Fibroblast of the conjunctiva (primary cell): ENCODE data around the gene SPOCK1.

ENCODE experiments used
- DNase-seq: peaks from one replicate; pipeline ENCODE4 v3.0.0-alpha.2; 2010; ENCODE audit warnings: low read depth

The SPOCK1 gene

GRCh38 chr5:137070521-137070920 lies 428.6 kb downstream of the SPOCK1 start:
- no peak for DNase-seq

GRCh38 chr5:137069358-137069757 lies 429.8 kb downstream of the SPOCK1 start:
- no peak for DNase-seq

GRCh38 chr5:137061382-137061781 lies 437.7 kb downstream of the SPOCK1 start:
- DNase-seq, result no peak

- no peak for DNase-seq
These were observed 441.0 kb downstream of the SPOCK1 start for GRCh38 chr5:137058089-137058488.

- DNase-seq, result no peak
These were observed 442.4 kb downstream of the SPOCK1 start for GRCh38 chr5:137056676-137057075.

- peak; percentile 27 for DNase-seq
These were observed 443.8 kb downstream of the SPOCK1 start for GRCh38 chr5:137055271-137055872.

- no peak for DNase-seq
These were observed 444.3 kb downstream of the SPOCK1 start for GRCh38 chr5:137054792-137055191.

- DNase-seq, result no peak
These were observed 444.8 kb downstream of the SPOCK1 start for GRCh38 chr5:137054335-137054734.

GRCh38 chr5:137051161-137051560 lies 448.0 kb downstream of the SPOCK1 start:
- DNase-seq, result no peak

- no peak for DNase-seq
These were observed 458.3 kb downstream of the SPOCK1 start for GRCh38 chr5:137040641-137041340.

- no peak for DNase-seq
These were observed 459.1 kb downstream of the SPOCK1 start for GRCh38 chr5:137040024-137040423.

GRCh38 chr5:137037848-137038247 lies 461.3 kb downstream of the SPOCK1 start:
- no peak for DNase-seq

- DNase-seq, result no peak
These were observed 462.5 kb downstream of the SPOCK1 start for GRCh38 chr5:137036640-137037039.

- DNase-seq, result no peak
These were observed 463.6 kb downstream of the SPOCK1 start for GRCh38 chr5:137035480-137035878.

- no peak for DNase-seq
These were observed 464.2 kb downstream of the SPOCK1 start for GRCh38 chr5:137034764-137035479.

GRCh38 chr5:137034213-137034612 lies 464.9 kb downstream of the SPOCK1 start:
- no peak for DNase-seq

- DNase-seq, result no peak
These were observed 466.2 kb downstream of the SPOCK1 start for GRCh38 chr5:137032929-137033328.

- no peak for DNase-seq
These were observed 471.4 kb downstream of the SPOCK1 start for GRCh38 chr5:137027758-137028157.

GRCh38 chr5:137026296-137026695 lies 472.8 kb downstream of the SPOCK1 start:
- no peak for DNase-seq

- no peak for DNase-seq
These were observed 475.1 kb downstream of the SPOCK1 start for GRCh38 chr5:137024044-137024443.

GRCh38 chr5:137023371-137023770 lies 475.8 kb downstream of the SPOCK1 start:
- DNase-seq, result no peak

- no peak for DNase-seq
These were observed 476.4 kb downstream of the SPOCK1 start for GRCh38 chr5:137022725-137023124.

GRCh38 chr5:137022043-137022442 lies 477.1 kb downstream of the SPOCK1 start:
- no peak for DNase-seq
